ENCODE measurements around the gene TEX48. TPM values are rescaled to one million over a fixed set of nuclear protein-coding genes. Genes with fewer than 3 reads are reported as not detected.
A peak's percentile ranks its signal among the peaks of the same experiment; 100 is the strongest.

TEX48 gene
- total RNA-seq, 1 donor from 2014 or later, result 0.68 TPM

DNA sequence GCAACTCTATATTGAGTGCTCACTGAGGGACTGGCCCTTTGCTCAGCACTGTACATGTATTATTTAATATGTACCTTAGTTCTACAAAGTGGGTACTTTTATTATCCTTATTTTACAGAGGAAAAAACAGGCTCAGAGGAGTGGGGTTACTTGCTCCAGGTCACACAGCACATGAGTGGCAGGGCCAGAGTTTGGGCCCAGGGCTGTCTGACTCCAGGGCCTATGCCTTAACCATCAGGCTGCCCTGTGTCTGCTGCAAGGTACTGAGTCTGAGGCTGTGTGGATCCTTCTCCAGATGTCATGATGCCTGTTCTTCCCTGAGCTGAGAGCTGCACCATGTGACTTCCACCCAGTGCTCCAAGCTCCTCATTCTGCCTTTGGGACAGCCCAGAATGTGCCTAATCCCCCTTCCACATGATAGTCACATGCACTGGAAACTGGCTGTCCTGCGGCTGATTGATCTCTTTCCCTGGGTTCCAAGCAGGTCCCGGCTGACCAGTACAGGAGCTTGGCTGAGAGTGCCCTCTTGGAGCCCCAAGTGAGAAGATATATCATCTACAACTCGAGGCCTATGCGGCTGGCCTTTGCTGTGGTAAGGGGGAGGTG is 55.5 kb downstream of the TEX48 start:
- no peak for DNase-seq (ENCODE audit: low spot score)
- H3K27me3 Mint-ChIP-seq (ENCODE audit: low read depth), result no peaks in the 10 kb centered on the region
- intact Hi-C loops (cut with micrococcal nuclease), result no loop called here
- no peaks in the 10 kb centered on the region for H3K9me3 Mint-ChIP-seq
- H3K4me3 Mint-ChIP-seq (ENCODE audit: low read depth), result no peak overlapping the region
- H3K36me3 Mint-ChIP-seq (ENCODE audit: low read depth), result peaks cover 44% of the 10 kb centered on the region
- no peak overlapping the region for H3K27ac Mint-ChIP-seq
- H3K4me1 Mint-ChIP-seq (ENCODE audit: low read depth), result no peaks in the 10 kb centered on the region

DNA sequence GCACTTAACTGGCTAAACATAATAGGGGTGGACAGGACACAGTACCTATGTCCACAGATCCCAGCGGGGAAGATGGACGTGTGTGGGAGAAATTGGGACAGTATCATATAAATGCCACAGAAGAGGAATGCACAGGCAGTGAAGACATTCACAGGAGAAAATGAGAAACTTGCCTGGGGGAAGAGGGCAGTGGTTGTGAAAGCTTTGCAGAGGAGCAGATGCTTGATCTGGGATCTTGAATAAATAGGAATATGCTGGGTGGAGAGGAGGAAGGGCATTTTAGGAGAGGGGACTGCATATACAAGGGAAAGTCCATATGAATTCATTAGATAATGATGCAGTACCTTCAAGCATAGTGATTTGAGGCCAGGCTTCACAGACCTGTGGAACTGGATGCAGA is 57.3 kb downstream of the TEX48 start:
- no peaks in the 10 kb centered on the region for H3K9me3 Mint-ChIP-seq
- no peak overlapping the region for H3K4me3 Mint-ChIP-seq (ENCODE audit: low read depth)
- H3K36me3 Mint-ChIP-seq (ENCODE audit: low read depth), result peaks cover 46% of the 10 kb centered on the region
- DNase-seq (ENCODE audit: low spot score), result no peak
- H3K27me3 Mint-ChIP-seq (ENCODE audit: low read depth), result no peaks in the 10 kb centered on the region
- intact Hi-C loops (cut with micrococcal nuclease), result no loop called here
- no peak overlapping the region for H3K27ac Mint-ChIP-seq
- H3K4me1 Mint-ChIP-seq (ENCODE audit: low read depth), result no peaks in the 10 kb centered on the region

DNA sequence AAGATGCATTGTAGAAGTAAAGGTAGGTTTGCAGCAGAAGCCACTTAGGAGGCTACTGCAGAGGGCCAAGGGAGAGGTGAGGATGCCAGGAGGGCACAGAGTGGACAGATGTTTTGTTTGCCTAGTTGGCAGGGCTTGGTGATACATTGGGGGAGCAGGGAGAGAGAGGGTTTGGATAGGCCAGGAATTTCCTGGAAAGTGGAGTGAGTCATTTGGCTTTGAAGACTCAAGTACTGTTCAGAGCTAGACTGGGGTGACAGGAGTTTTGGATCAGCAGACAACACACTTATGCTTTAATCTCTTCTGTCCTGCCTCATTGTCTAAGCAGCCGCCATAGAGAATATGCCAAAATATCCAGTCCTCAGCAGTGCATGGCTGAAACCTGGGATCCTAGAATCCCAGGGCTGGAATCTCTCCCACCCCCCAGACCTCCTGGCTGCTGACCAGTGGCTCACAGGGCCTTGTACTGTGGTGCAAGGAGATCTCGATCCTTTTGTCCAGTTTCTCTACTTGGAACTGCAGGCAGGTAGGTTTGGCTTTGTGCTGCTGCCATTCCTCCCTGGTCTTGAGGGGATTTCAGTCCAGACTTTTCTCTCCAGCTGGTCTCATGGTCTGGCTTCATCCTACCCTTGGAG is 59.9 kb downstream of the TEX48 start:
- H3K27me3 Mint-ChIP-seq (ENCODE audit: low read depth), result no peaks in the 10 kb centered on the region
- peaks cover 7% of the 10 kb centered on the region for H3K4me1 Mint-ChIP-seq (ENCODE audit: low read depth)
- peaks cover 51% of the 10 kb centered on the region for H3K36me3 Mint-ChIP-seq (ENCODE audit: low read depth)
- intact Hi-C loops (cut with micrococcal nuclease), result no loop called here
- no peaks in the 10 kb centered on the region for H3K9me3 Mint-ChIP-seq
- H3K27ac Mint-ChIP-seq, result no peak overlapping the region
- no peak overlapping the region for H3K4me3 Mint-ChIP-seq (ENCODE audit: low read depth)
- DNase-seq (ENCODE audit: low spot score), result no peak

DNA sequence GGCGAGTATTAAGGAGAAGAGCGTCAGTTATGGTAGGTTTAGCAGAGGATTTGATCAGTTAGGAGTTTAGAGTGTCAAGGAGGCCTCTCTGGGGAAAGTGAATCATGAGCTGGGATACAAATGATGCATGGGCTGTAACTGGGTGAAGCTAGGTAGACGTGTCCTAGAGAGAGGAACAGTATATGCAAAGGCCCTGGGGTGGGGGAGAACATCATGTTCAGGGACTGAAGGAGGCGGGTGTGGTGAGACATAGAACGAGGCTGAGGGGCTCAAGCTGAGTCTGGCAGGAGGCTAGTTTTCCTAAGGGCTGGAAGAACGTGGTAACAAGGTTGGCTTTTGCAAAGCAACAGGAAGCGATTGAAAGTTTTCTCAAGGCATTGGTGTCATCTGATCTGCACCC is 60.4 kb downstream of the TEX48 start:
- no peak overlapping the region for H3K27ac Mint-ChIP-seq
- peaks cover 11% of the 10 kb centered on the region for H3K4me1 Mint-ChIP-seq (ENCODE audit: low read depth)
- H3K36me3 Mint-ChIP-seq (ENCODE audit: low read depth), result peaks cover 53% of the 10 kb centered on the region
- intact Hi-C loops (cut with micrococcal nuclease), result no loop called here
- H3K4me3 Mint-ChIP-seq (ENCODE audit: low read depth), result no peak overlapping the region
- no peaks in the 10 kb centered on the region for H3K9me3 Mint-ChIP-seq
- no peaks in the 10 kb centered on the region for H3K27me3 Mint-ChIP-seq (ENCODE audit: low read depth)
- DNase-seq (ENCODE audit: low spot score), result no peak

DNA sequence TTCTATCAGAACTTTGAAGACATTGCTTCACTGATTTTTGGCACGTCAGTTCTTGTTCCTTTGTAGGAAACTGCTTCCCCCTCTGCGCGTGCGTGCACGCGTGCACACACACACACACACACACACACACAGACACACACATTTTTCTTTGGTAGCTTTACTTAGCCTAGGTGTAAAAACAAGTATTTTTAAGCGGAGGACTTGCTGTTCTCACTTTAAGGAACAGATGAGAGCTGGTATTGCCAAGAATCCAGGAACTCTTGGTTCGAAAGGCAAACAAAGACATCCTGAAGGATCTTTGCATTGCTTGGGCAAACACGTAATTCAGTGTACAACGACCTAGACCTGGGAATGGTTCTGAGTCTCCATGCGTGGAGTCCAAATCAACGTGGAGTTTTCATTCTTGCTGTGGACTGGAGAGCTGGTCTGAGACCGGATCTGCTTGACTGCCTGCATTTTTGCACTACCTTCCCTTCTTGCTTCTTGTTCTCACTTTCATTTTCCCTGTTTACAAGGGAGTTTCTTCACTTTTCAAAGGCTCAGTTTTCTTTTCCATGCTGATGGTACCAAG is 62.7 kb downstream of the TEX48 start:
- H3K27ac Mint-ChIP-seq, result peak overlapping the region; percentile 89
- H3K4me1 Mint-ChIP-seq (ENCODE audit: low read depth), result peaks cover 18% of the 10 kb centered on the region
- H3K36me3 Mint-ChIP-seq (ENCODE audit: low read depth), result peaks cover 54% of the 10 kb centered on the region
- H3K9me3 Mint-ChIP-seq, result no peaks in the 10 kb centered on the region
- intact Hi-C loops (cut with micrococcal nuclease), result no loop called here
- peak overlapping the region; percentile 66 for H3K4me3 Mint-ChIP-seq (ENCODE audit: low read depth)
- H3K27me3 Mint-ChIP-seq (ENCODE audit: low read depth), result no peaks in the 10 kb centered on the region
- no peak for DNase-seq (ENCODE audit: low spot score)

DNA sequence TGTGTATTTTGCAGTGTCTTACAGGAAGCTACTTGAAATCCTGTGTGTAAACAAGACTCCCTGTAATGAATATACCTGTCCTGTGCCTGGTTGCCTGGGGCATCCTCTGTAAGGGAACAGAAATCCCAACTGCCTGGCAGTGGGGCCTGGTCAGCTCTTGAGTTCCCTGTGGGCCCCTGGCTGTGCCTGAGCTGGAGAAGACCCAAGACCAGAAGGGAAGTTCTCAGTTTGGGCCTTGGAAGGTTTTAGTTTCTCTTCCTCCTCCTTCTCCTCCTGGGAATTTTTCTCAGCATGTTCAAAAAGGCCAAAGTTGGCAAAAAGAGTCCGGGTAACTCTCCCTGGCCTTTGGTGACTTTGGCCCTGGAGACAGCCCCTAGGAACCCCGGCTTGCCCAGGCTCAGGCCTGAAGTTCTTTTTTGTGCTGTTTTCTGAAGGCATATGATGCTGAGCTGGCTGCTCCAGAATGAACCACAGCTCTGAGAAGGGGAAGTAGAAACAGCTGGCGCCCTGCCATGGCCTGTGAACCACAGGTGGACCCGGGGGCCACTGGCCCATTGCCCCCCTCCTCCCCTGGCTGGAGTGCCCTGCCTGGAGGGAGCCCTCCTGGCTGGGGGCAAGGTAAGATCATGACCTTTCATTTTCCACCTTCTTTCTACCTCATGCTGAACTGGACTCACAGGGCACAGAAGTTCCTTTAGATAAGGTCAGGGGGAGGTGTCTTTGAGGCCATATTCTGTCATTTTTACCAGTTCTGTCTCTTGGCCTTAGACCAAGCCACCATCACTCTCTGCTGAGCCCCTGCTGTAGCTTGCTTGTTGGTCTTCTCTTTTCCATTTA is 65.1 kb downstream of the TEX48 start:
- intact Hi-C loops (cut with micrococcal nuclease), result no loop called here
- H3K4me3 Mint-ChIP-seq (ENCODE audit: low read depth), result no peak overlapping the region
- peaks cover 54% of the 10 kb centered on the region for H3K36me3 Mint-ChIP-seq (ENCODE audit: low read depth)
- no peak for DNase-seq (ENCODE audit: low spot score)
- H3K9me3 Mint-ChIP-seq, result no peaks in the 10 kb centered on the region
- peaks cover 40% of the 10 kb centered on the region for H3K4me1 Mint-ChIP-seq (ENCODE audit: low read depth)
- no peaks in the 10 kb centered on the region for H3K27me3 Mint-ChIP-seq (ENCODE audit: low read depth)
- peak overlapping the region; percentile 87 for H3K27ac Mint-ChIP-seq

Other genes starting within 250 kb of the TEX48 start
- 2.8 and 2.9 TPM in 2 replicates for gene WHRN, start 176.7 kb downstream of the TEX48 start, total RNA-seq
- gene ATP6V1G1, start 94.4 kb downstream of the TEX48 start, total RNA-seq, result 45.2 and 48.1 TPM in 2 replicates
- gene TMEM268, start 70.9 kb downstream of the TEX48 start, total RNA-seq, result 17.7 and 19.4 TPM in 2 replicates
- not detected in 2 replicates for gene TEX53, start 24.4 kb downstream of the TEX48 start, total RNA-seq
- gene TNFSF15, start 123.8 kb upstream of the TEX48 start, total RNA-seq, result 0.25 and 0.28 TPM in 2 replicates
- 73.6 and 82.3 TPM in 2 replicates for gene TNFSF8, start 248.4 kb upstream of the TEX48 start, total RNA-seq

All from activated T-helper 2 cell treated with anti-CD3 and anti-CD28 coated beads, Interferon-gamma antibody, Interleukin-2, Interleukin-4, amounts not matched to agents 10 μg/mL and 5 μg/mL and 100 μg/mL, durations not matched to agents 14 hours and 24 hours and 36 hours (primary cell).